H1 (cell line): Measurements from ENCODE around the gene GALNT7. TPM values are rescaled to one million over a fixed set of nuclear protein-coding genes. Genes with fewer than 3 reads are reported as not detected.

Experiments
- CTCF ChIA-PET: fragments of 300-600 bp; sonication (Branson Sonifier 250); formaldehyde crosslinking; loops from one replicate; lab custom pipeline; 2021; ENCODE audit not compliant: partially characterized antibody; lab: Charles Lee
- POLR2A ChIA-PET: fragments of 300-600 bp; sonication (Branson Sonifier 250); formaldehyde crosslinking; loops from one replicate; lab custom pipeline; 2021; ENCODE audit warnings: inconsistent platforms; ENCODE audit not compliant: partially characterized antibody; lab: Charles Lee
- DNase-seq, 2 experiments: peaks; one replicate each; pipeline versions ENCODE4 v3.0.0 to v3.0.0-alpha.2; 2010 to 2022; ENCODE audit warnings: low spot score in 2 of 2, low read depth in 1 of 2, mixed read lengths in 1 of 2
- FAIRE-seq: peaks from 2 replicates; lab custom pipeline; 2011; peaks lifted over from hg19 to GRCh38; lab: Jason Lieb, UNC
- H2AFZ ChIP-seq: 2 replicates; pipeline ENCODE4 v1.8.1; 2012; ENCODE audit warnings: low read length, inconsistent platforms
- H2AK5ac ChIP-seq: 2 replicates; pipeline ENCODE4 v1.6.1; 2013; ENCODE audit warnings: low read depth, low read length
- H2BK120ac ChIP-seq: replicated peaks from 2 replicates; pipeline ENCODE3; 2013; ENCODE audit warnings: low read depth, low read length, inconsistent platforms
- H2BK12ac ChIP-seq: 2 replicates; pipeline ENCODE4 v1.6.1; 2013; ENCODE audit warnings: low read depth, low read length
- H2BK15ac ChIP-seq: 2 replicates; pipeline ENCODE4 v1.6.1; 2013; ENCODE audit warnings: low read length
- H2BK20ac ChIP-seq: 2 replicates; pipeline ENCODE4 v1.6.1; 2013; ENCODE audit warnings: low read length
- H2BK5ac ChIP-seq: 2 replicates; pipeline ENCODE4 v1.6.1; 2013; ENCODE audit warnings: low read depth, low read length
- H3K14ac ChIP-seq: 2 replicates; pipeline ENCODE4 v1.6.1; 2013; ENCODE audit warnings: inconsistent platforms; ENCODE audit not compliant: insufficient read length
- H3K18ac ChIP-seq: 2 replicates; pipeline ENCODE4 v1.6.1; 2013; ENCODE audit warnings: low read length; ENCODE audit errors: extremely low read depth
- H3K23ac ChIP-seq: 2 replicates; pipeline ENCODE4 v1.6.1; 2013; ENCODE audit warnings: inconsistent platforms; ENCODE audit not compliant: insufficient read length
- H3K23me2 ChIP-seq: 2 replicates; pipeline ENCODE4 v1.6.1; 2013; ENCODE audit warnings: low read depth, low read length
- H3K27ac ChIP-seq: 2 replicates; pipeline ENCODE4 v1.6.1; 2011; ENCODE audit warnings: low read depth, low read length, inconsistent platforms
- H3K27me3 ChIP-seq, 4 experiments: replicated peaks in 1 of 4; 1 replicate in 1 of 4; 2 replicates in 3 of 4; pipeline versions ENCODE4 v1.6.1 to v1.8.1; 2011 to 2013; ENCODE audit warnings: low read length in 3 of 4, mild to moderate bottlenecking in 3 of 4, inconsistent platforms in 2 of 4, mixed read lengths in 2 of 4, moderate library complexity in 1 of 4; ENCODE audit not compliant: control insufficient read depth in 3 of 4, insufficient read depth in 3 of 4; ENCODE audit errors: extremely low read depth in 1 of 4
- H3K36me3 ChIP-seq, 4 experiments: 2 replicates each; pipeline versions ENCODE4 v1.6.1 to v1.8.1; 2011 to 2013; ENCODE audit warnings: mild to moderate bottlenecking in 4 of 4, low read length in 3 of 4, moderate library complexity in 2 of 4, control low read depth in 1 of 4, inconsistent platforms in 1 of 4; ENCODE audit not compliant: insufficient read depth in 4 of 4, control insufficient read depth in 2 of 4
- H3K4ac ChIP-seq: replicated peaks from 2 replicates; pipeline ENCODE3; 2013; ENCODE audit warnings: low read length, low read depth, mixed read lengths, inconsistent platforms; ENCODE audit not compliant: insufficient read length
- H3K4me1 ChIP-seq, 4 experiments: replicated peaks in 1 of 4; 1 replicate in 1 of 4; 2 replicates in 3 of 4; pipeline versions ENCODE4 v1.6.1 to v1.8.1; 2011 to 2013; ENCODE audit warnings: low read length in 3 of 4, inconsistent platforms in 2 of 4, mixed read lengths in 1 of 4; ENCODE audit not compliant: insufficient read depth in 4 of 4, control insufficient read depth in 3 of 4
- H3K4me2 ChIP-seq, 2 experiments: 2 replicates each; pipeline versions ENCODE4 v1.6.1 to v1.8.1; 2011 to 2013; ENCODE audit warnings: low read depth in 2 of 2, low read length in 2 of 2, control low read depth in 1 of 2, inconsistent platforms in 1 of 2, mild to moderate bottlenecking in 1 of 2; ENCODE audit not compliant: insufficient read depth in 1 of 2
- H3K4me3 ChIP-seq, 4 experiments: fragments of 200-600, 300-600 bp in 1 of 4; sonication (generic), shearing (Covaris generic), sonication (Bioruptor Twin) in 1 of 4; 2 replicates each; pipeline versions ENCODE4 v1.5.1 to v1.8.1; 2011 to 2016; ENCODE audit warnings: low read length in 4 of 4, low read depth in 3 of 4, control low read depth in 2 of 4, inconsistent platforms in 2 of 4, mild to moderate bottlenecking in 2 of 4, mixed read lengths in 1 of 4, moderate library complexity in 1 of 4; ENCODE audit not compliant: insufficient read depth in 2 of 4; ENCODE audit errors: extremely low read depth in 1 of 4
- H3K56ac ChIP-seq: replicated peaks from 2 replicates; pipeline ENCODE3; 2013; ENCODE audit warnings: low read depth, mild to moderate bottlenecking, mixed read lengths, low read length, inconsistent platforms; ENCODE audit not compliant: insufficient read length
- H3K79me1 ChIP-seq: 2 replicates; pipeline ENCODE4 v1.6.1; 2013; ENCODE audit warnings: low read depth, low read length, control low read depth
- H3K79me2 ChIP-seq, 2 experiments: 2 replicates each; pipeline versions ENCODE4 v1.6.1 to v1.8.1; 2012 to 2013; ENCODE audit warnings: low read length in 2 of 2, mild to moderate bottlenecking in 2 of 2, inconsistent platforms in 1 of 2; ENCODE audit not compliant: insufficient read depth in 2 of 2, control insufficient read depth in 1 of 2
- H3K9ac ChIP-seq, 4 experiments: replicated peaks in 1 of 4; 1 replicate in 1 of 4; 2 replicates in 3 of 4; pipeline versions ENCODE4 v1.6.1 to v1.8.1; 2011 to 2013; ENCODE audit warnings: low read depth in 3 of 4, low read length in 3 of 4, control low read depth in 2 of 4, mild to moderate bottlenecking in 2 of 4, moderate library complexity in 2 of 4, inconsistent platforms in 1 of 4; ENCODE audit errors: extremely low read depth in 1 of 4
- H3K9me3 ChIP-seq, 2 experiments: 2 replicates each; pipeline versions ENCODE4 v1.6.1 to v1.8.1; 2012 to 2013; ENCODE audit warnings: mild to moderate bottlenecking in 2 of 2, moderate library complexity in 2 of 2, control low read depth in 1 of 2, inconsistent platforms in 1 of 2, low read depth in 1 of 2, low read length in 1 of 2, mixed read lengths in 1 of 2; ENCODE audit not compliant: insufficient read depth in 2 of 2
- H4K20me1 ChIP-seq, 2 experiments: replicated peaks in 1 of 2; 2 replicates each; pipeline versions ENCODE3 to v1.8.1; 2011 to 2013; ENCODE audit warnings: inconsistent platforms in 2 of 2, low read length in 2 of 2, mild to moderate bottlenecking in 1 of 2; ENCODE audit not compliant: insufficient read depth in 2 of 2, control insufficient read depth in 1 of 2
- H4K5ac ChIP-seq: 2 replicates; pipeline ENCODE4 v1.6.1; 2013; ENCODE audit warnings: low read length, low read depth, mixed read lengths, inconsistent platforms; ENCODE audit not compliant: insufficient read length
- H4K8ac ChIP-seq: 2 replicates; pipeline ENCODE4 v1.8.0; 2013; ENCODE audit warnings: mild to moderate bottlenecking, moderate library complexity, low read length, inconsistent platforms; ENCODE audit not compliant: insufficient read depth; ENCODE audit errors: extremely low read depth
- H4K91ac ChIP-seq: replicated peaks from 2 replicates; pipeline ENCODE3; 2013; ENCODE audit warnings: low read length, mixed read lengths, inconsistent platforms; ENCODE audit not compliant: insufficient read length
- JUND ChIP-seq: IDR thresholded peaks from 2 replicates; pipeline ENCODE4 v1.6.1; 2011; ENCODE audit warnings: mild to moderate bottlenecking, improper control_type of control experiment, low read length
- MAX ChIP-seq: IDR thresholded peaks from 2 replicates; pipeline ENCODE4 v1.6.1; 2012; ENCODE audit warnings: inconsistent platforms
- TEAD4 ChIP-seq: IDR thresholded peaks from 2 replicates; pipeline ENCODE4 v1.6.1; 2012; ENCODE audit warnings: low read depth, low read length, inconsistent platforms, mixed read lengths
- WGBS, 2 experiments: shearing (Covaris generic) in 1 of 2; methylation state at CpG; one replicate each; pipeline versions ENCODE4 v1.1.6 to v1.1.7; 2013 to 2015; ENCODE audit warnings: low lambda C conversion rate in 2 of 2, mixed read lengths in 2 of 2, inconsistent platforms in 1 of 2, low coverage in 1 of 2, missing lambda C conversion rate in 1 of 2; ENCODE audit not compliant: insufficient replicate concordance in 2 of 2, insufficient coverage in 1 of 2, insufficient read length in 1 of 2; ENCODE audit errors: extremely low coverage in 1 of 2, missing lambda C conversion rate in 1 of 2; 5-methylcytosine and 5-hydroxymethylcytosine counted together
- polyA plus RNA-seq, 7 experiments: library from polyadenylated mRNA; depleted of rRNA in 3 of 7; stranded (reverse) in 5 of 7; unstranded in 2 of 7; fragments of >200 nt in 5 of 7; fragments of 200-250 nt in 2 of 7; gene quantifications; 1 replicate in 5 of 7; 2 replicates in 1 of 7; 4 replicates in 1 of 7; pipeline versions ENCODE4 v1.2.1 to v1.2.3, GENCODE V29; 2011 to 2013; ENCODE audit warnings: missing spikeins in 2 of 7, mixed read lengths in 2 of 7
- total RNA-seq: library from RNA; stranded (reverse); fragmentation: NEBNext Ultra II Directional; extraction: Animal tissue kit (Norgen Biotek cat#: 25700); gene quantifications from 2 replicates; pipeline ENCODE4 v1.2.1, GENCODE V29; 2021

Gene GALNT7
- total and polyA plus RNA-seq, 2 of the 8 experiments (the other 6 are each of a cell fraction or from before 2014, with no cell fraction given), result 22.4 to 85.5 TPM

DNA sequence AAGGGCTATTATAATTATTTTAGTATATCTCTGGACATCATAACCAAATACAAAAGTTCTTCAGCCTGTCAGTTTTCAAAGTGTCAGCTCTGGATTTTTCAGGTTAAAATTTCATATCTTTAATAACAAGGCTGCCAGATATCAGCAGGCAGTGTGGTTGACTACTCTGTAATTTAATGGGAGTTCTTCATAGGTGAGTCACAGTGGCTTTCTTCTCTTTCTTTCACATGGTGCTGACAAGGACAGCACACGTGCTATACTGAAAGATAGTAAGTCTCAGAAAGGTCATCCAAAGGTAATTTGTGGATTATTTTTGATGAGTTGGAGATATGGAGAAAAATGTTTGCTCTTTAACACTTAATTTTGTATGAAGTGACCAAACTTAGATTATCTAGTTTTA is 43.2 kb downstream of the GALNT7 start:
- Histone ChIP-seq H3K79me1 (peaks cover 1% of the 10 kb centered on the region; the same call in 1 of the 2 replicates), H2BK20ac (no peak overlapping the region), H4K20me1 (peaks cover 3 to 8% of the 10 kb centered on the region in 2 experiments), H2BK12ac (no peak overlapping the region), H3K79me2 (peaks cover 4 to 96% of the 10 kb centered on the region in 2 experiments; a peak in 2 of 4 replicates), H2BK15ac (no peak overlapping the region), H2BK5ac (no peak overlapping the region), H3K9me3 (no peaks in the 10 kb centered on the region), H3K27me3 (no peaks in the 10 kb centered on the region), H3K4me2 (no peak overlapping the region), H3K4ac (no peak overlapping the region), H4K8ac (no peak overlapping the region), H3K4me3 (no peak overlapping the region), H3K27ac (no peak overlapping the region), H3K18ac (no peak overlapping the region), H3K23ac (no peak overlapping the region), H2BK120ac (no peak overlapping the region), H2AFZ (no peak overlapping the region), H4K91ac (no peak overlapping the region), H4K5ac (no peak overlapping the region), H3K9ac (no peak overlapping the region), H3K23me2 (no peaks in the 10 kb centered on the region), H2AK5ac (no peak overlapping the region), H3K56ac (no peak overlapping the region), H3K4me1 (peaks cover 2 to 9% (median 7%) of the 10 kb centered on the region in 4 experiments; a peak in 5 of 7 replicates), H3K36me3 (no peaks in the 10 kb centered on the region), H3K14ac (no peak overlapping the region)
- peak; percentile 48; the same call in 1 of the 2 replicates for TF ChIP-seq JUND
- no peak for TF ChIP-seq MAX
- no peak for TF ChIP-seq TEAD4
- ChIA-PET POLR2A (no interaction called here), CTCF (interaction anchor here (0.8 to 2.1 kb wide), 3 partner anchors 21 to 199 kb away, joined by 3 to 7 read pairs (median 5); no protein-coding TSS in a partner anchor)
- 28% methylated on average over 1 of the region's 1 CpG; no CpG with 5 or more reads in 1 of the 2 experiments for WGBS, 2 experiments
- no peak for DNase-seq
- FAIRE-seq, result no peak
